DMS 273 (cell line): ENCODE results near the gene AP1S3.

Experiments used
- DNase-seq: peaks from one replicate; lab custom pipeline; 2025; ENCODE audit not compliant: unreplicated experiment; lab: John Stamatoyannopoulos, UW

The AP1S3 gene

DNA sequence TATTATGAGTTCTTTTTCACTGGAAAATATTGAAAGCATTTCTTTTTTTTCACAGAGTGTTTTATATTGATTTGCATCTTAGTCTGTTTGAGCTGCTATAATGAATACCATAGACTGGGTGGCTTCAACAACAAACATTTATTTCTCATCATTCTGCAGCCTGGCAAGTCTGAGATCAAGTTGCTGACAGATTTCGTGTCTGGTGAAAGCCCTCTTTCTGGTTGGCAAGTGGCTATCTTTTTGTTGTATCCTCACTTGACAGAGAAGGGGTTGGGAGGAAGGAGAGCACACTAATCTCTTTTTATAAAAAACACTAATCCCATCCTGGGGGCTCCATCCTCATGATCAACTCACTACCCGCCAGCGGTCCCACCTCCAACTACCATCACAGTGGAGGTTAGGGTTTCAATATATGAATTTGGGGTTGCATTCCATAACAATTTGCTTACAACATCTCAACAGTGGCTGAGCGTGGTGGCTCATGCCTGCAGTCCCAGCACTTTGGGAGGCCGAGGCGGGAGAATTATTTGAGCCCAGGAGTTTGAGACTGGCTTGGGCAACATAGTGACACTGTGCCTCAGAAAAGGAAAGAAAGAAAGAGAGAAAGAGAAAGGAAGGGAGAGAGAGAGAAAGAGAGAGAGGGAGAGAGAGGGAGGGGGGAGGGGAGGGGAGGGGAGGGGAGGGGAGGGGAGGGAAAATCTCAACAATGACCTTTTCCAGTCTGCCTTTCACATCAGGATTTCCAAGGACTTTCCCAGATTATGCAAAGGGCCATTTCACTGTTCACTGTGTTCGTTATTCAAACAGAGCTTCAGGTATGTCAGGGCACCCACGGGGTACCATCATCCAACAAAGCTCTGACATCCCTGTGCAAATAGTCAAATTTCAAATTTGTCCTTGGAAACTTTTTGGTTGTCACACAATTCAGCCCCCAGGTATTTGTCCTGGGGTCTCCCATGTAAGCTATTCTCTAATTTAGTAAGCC is 111.1 kb downstream of the AP1S3 start:
- no peak for DNase-seq

DNA sequence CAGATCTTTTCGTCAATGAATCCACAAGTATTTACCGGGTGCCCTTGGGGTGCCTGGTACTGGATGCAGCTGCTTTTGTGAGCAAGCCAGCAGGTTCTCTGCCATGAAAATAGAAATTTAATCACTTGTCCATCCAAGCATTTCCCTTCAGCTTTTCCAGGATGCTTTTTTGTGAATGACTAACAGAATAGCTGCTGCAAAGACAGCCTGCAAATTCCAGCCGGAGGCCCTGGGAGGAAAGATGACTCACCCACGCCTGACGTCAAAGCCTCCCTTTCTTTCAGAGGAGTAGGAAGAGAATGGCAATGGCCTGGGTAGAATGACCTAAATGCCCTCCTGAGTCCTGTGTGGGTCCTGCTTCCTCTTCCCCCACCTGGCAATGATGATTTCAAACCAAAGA is 111.9 kb downstream of the AP1S3 start:
- peak; percentile 46 for DNase-seq

DNA sequence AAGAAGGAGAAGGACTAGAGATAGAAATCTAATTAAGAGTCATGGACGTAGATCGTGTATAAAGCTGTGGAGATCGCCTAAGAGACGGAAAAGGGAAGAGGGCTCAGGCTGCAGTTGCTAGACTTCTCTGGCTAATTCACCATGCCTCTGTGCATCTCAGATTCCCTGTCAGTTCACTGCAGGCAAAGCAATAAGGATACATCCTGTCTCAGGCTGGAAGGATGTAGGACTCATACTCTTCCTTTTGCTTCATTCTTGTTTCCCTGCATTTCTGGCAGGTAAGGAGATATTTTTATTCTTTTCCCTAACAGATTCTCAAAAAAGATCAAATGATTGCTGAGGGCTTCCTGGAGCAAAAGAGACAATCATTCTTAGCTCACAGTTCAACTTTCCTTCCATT is 112.5 kb downstream of the AP1S3 start:
- no peak for DNase-seq

DNA sequence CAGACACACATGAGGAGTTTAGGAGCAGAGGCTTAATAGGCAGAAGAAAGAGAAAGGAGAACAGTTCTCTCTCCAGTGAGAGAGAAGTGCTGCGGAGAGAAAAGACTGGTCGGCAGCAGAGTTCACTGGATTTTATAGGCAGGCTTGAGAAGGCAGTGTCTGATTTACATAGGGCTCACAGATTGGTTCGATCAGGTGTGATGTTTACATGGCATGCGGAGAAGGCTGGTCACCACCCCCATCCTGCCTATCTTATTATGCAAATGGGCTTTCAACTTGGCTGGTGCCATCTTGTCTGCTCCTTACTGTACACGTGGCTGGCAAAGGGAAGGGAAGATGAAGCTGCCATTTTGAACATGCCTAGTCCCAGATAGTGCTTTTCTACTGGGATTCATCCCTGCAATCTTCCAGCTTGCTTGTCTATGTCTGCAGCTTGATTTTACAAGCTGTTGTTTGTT is 113.4 kb downstream of the AP1S3 start:
- DNase-seq, result peak; percentile 37

DNA sequence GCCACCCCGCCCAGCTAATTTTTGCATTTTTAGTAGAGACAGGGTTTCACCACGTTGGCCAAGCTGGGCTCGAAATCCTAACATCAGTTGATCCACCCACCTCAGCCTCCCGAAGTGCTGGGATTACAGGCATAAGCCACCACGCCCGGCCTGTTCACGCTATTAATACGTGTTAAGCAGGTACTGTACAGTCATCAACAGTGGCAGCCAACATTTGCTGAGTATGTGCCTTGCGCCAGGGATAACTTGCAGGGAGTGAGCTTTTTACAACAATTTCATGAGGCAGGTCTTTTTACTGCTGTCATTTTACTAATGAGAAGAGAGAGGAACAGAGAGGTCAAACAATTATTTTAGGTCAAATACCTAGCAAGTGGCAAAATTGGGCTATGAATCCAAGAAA is 115.2 kb downstream of the AP1S3 start:
- no peak for DNase-seq

DNA sequence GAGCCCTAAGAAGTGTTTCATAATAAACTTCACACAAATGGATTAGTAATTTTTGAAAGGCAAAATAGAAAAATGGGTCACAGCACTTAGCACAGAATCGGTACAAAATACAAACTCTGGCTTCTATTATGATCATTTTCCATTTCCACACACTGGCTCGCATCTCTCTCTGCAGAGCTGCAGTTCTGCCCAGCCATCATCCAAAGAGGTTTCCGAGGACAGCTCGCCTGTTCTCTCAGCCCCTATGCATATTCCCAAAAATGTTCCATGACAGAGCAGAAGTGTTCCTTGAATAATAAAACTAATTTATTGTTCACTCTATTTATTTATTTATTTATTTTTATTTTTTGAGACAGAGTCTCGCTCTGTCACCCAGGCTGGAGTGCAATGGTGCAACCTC is 115.6 kb downstream of the AP1S3 start:
- DNase-seq, result no peak

DNA sequence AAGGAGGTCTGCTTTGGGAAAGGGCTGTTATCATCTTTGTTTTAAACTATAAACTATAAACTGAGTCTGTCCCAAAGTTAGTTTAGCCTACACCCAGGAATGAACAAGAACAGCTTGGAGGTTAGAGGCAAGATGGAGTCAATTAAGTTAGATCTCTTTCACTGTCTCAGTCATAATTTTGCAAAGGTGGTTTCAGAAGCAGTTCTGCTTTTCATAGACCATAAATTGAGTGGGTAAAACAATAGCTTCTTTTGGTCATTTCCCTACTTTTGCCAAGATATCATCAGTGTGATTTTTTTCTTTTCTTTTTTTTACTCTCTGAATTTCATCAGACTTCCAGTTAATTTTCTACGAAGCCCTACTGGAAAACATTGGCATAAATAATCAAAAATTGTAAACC is 117.0 kb downstream of the AP1S3 start:
- DNase-seq, result no peak

DNA sequence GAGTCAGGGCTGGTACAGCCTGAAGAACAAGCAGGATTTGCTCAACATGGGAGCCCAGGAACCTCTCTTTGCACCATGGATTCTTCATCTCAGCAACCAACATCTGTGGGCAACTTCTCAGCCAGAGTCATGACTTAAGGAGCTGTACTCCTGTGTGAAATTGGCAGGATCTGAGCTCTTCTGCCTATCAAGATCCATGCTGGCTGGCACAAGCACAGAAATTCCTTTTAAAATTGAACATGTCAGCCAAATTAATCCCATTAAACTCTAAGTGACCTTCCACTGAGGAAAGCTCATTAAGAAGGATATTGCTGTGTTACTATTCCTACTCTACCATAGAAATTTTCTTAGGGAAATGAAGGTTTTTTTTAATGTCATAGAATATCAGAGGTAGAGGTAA is 124.7 kb downstream of the AP1S3 start:
- DNase-seq, result no peak

DNA sequence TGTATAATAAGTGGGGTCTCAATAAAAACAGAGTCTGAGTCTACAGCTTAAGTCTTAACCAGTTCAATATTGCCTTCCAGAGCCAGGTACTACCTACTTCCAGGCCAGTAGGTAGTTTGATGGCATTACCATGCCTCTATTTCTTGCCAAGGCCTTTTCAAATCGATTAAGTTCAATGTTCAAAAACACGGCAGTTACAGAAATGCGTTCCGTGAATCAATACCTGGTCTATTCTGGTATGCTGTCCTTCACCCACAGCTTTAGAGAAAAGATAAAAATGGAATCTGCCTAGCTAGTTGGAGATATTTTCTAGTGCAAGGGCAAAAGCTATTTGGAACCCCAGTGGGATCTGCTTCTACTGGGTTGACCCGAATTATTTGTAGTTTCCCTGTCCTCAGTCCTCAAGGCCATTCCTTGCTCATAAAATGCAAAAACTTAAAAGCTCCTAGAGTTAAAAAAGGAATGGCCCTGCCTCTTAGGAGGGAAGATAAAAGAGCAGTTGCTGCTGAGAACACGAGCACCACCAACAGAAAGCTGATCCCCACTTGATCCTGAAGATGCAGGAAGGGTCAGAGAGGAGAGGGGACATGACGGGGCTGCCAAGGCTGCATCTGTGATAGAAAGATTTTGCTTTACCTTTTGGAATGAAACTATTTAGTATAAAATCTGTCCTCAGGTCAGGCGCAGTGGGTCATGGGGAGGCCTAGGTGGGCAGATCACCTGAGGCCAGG is 125.6 kb downstream of the AP1S3 start:
- no peak for DNase-seq
